ENCODE results near the gene PCDH9. TPM values are rescaled to one million over a fixed set of nuclear protein-coding genes. Genes with fewer than 3 reads are reported as not detected.
"Not testable (repeated sequence)": the region's sequence is repeated elsewhere in the genome, so short reads cannot be mapped to it uniquely, and the experiment has no call there.

PCDH9 gene
- total RNA-seq, 1 experiment from 2014 or later: under 0.01 TPM

GRCh38 chr13:66273011-66273410, 957.1 kb downstream of the PCDH9 start:
- no peak for DNase-seq (ENCODE audit: low read depth)

- no peak for DNase-seq (ENCODE audit: low read depth)
These were observed 963.4 kb downstream of the PCDH9 start for GRCh38 chr13:66266761-66267160.

- DNase-seq (ENCODE audit: low read depth): no peak
These were observed 963.8 kb downstream of the PCDH9 start for GRCh38 chr13:66266348-66266747.

- DNase-seq (ENCODE audit: low read depth): no peak
These were observed 964.8 kb downstream of the PCDH9 start for GRCh38 chr13:66265371-66265770.

GRCh38 chr13:66264971-66265370, 965.2 kb downstream of the PCDH9 start:
- DNase-seq (ENCODE audit: low read depth): no peak

GRCh38 chr13:66262330-66262729, 967.8 kb downstream of the PCDH9 start:
- DNase-seq (ENCODE audit: low read depth): no peak

- DNase-seq (ENCODE audit: low read depth): not testable (repeated sequence)
These were observed 970.7 kb downstream of the PCDH9 start for GRCh38 chr13:66259426-66259825.

All from Daoy (cell line).